Prostate gland (tissue), 2 donors: ENCODE measurements around the gene FOXP1. TPM values are rescaled to one million over a fixed set of nuclear protein-coding genes. Genes with fewer than 3 reads are reported as not detected.

Experiments used
- DNase-seq: peaks from one replicate; pipeline ENCODE4 v3.0.0-alpha.2; 2019; ENCODE audit warnings: low spot score
- H3K27ac ChIP-seq, 2 donors: fragments of 200-600 bp; sonication (generic); 2 replicates each; pipeline ENCODE4 v1.5.1; 2017 to 2019
- H3K27me3 ChIP-seq: fragments of 200-600 bp; sonication (generic); replicated peaks from 2 replicates; pipeline ENCODE4 v1.5.1; 2019; ENCODE audit not compliant: insufficient read depth
- H3K36me3 ChIP-seq, 2 donors: fragments of 200-600 bp; sonication (generic); 1 replicate in 1 of 2; 2 replicates in 1 of 2; pipeline versions ENCODE4 v1.5.1 to v1.8.1; 2017 to 2019
- H3K4me1 ChIP-seq: fragments of 200-600 bp; sonication (generic); replicated peaks from 2 replicates; pipeline ENCODE4 v1.5.1; 2019
- H3K4me3 ChIP-seq, 2 donors: fragments of 200-600 bp; sonication (generic); 2 replicates each; pipeline ENCODE4 v1.5.1; 2017 to 2019
- H3K9me3 ChIP-seq: fragments of 200-600 bp; sonication (generic); 2 replicates; pipeline ENCODE4 v1.5.1; 2017
- POLR2A ChIP-seq: fragments of 450-650 bp; IDR thresholded peaks from one replicate; pipeline ENCODE4 v1.6.1; 2016; ENCODE audit warnings: antibody characterized with exemption, mild to moderate bottlenecking
- POLR2AphosphoS5 ChIP-seq: sonication (generic); formaldehyde crosslinking; IDR thresholded peaks from one replicate; pipeline ENCODE4 v1.6.1; 2017; ENCODE audit warnings: antibody characterized with exemption
- WGBS: methylation state at CpG from one replicate; pipeline ENCODE4 v1.1.5; 2018; 5-methylcytosine and 5-hydroxymethylcytosine counted together
- intact Hi-C: fragments of 100-400 bp; cut with DNase I; formaldehyde crosslinking; loops from one replicate; pipeline ENCODE4 v1.14.2; 2022
- total RNA-seq, 2 donors: library from RNA; depleted of rRNA; stranded (reverse); fragments of >200 nt; gene quantifications; one replicate each; pipeline ENCODE4 v1.1.0, GENCODE V29; 2016
- TF ChIP-seq, protein P1 (sequence below), 4 experiments: fragments of 200-600 bp in 2 of 4; fragments of 450-650 bp in 2 of 4; sonication (generic) in 2 of 4; IDR thresholded peaks; 1 replicate in 3 of 4; 2 replicates in 1 of 4; pipeline ENCODE4 v1.5.1; 2016 to 2019; ENCODE audit warnings: antibody characterized with exemption in 4 of 4, mild to moderate bottlenecking in 2 of 4, moderate library complexity in 2 of 4

Gene FOXP1
- total RNA-seq, 2 donors from 2014 or later: 133 to 156 TPM

DNA sequence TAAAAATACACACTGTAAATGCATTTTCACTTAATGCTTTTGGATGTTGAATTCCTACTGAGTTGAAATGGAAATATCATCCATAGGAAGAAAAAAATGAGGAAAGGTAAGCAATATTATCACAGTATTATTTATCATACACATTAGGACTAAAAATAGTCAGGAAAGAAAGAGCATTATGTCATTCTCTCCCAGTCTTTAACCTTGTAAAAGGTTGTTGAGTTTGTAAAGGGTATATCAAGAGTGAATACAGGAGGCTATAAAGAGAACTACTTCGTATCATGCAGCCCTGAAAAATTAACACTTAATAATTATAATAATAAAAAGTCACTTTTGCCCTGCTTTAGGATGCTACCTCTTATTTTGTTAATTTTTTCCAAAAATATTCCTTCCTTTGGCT lies 395.8 kb downstream of the FOXP1 start:
- H3K36me3 ChIP-seq: no peaks in the 10 kb centered on the region
- no peak for TF ChIP-seq POLR2A
- TF ChIP-seq POLR2AphosphoS5: no peak
- TF ChIP-seq, protein P1, sequence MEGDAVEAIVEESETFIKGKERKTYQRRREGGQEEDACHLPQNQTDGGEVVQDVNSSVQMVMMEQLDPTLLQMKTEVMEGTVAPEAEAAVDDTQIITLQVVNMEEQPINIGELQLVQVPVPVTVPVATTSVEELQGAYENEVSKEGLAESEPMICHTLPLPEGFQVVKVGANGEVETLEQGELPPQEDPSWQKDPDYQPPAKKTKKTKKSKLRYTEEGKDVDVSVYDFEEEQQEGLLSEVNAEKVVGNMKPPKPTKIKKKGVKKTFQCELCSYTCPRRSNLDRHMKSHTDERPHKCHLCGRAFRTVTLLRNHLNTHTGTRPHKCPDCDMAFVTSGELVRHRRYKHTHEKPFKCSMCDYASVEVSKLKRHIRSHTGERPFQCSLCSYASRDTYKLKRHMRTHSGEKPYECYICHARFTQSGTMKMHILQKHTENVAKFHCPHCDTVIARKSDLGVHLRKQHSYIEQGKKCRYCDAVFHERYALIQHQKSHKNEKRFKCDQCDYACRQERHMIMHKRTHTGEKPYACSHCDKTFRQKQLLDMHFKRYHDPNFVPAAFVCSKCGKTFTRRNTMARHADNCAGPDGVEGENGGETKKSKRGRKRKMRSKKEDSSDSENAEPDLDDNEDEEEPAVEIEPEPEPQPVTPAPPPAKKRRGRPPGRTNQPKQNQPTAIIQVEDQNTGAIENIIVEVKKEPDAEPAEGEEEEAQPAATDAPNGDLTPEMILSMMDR (IDR thresholded peaks at IDR 0.05): no peak
- H3K4me3 ChIP-seq: no peak overlapping the region
- intact Hi-C loops: no loop called here
- H3K27me3 ChIP-seq: no peaks in the 10 kb centered on the region
- 97% methylated on average over 1 of the region's 1 CpG for WGBS
- DNase-seq: no peak
- no peaks in the 10 kb centered on the region for H3K9me3 ChIP-seq
- no peaks in the 10 kb centered on the region for H3K4me1 ChIP-seq
- no peak overlapping the region for H3K27ac ChIP-seq

DNA sequence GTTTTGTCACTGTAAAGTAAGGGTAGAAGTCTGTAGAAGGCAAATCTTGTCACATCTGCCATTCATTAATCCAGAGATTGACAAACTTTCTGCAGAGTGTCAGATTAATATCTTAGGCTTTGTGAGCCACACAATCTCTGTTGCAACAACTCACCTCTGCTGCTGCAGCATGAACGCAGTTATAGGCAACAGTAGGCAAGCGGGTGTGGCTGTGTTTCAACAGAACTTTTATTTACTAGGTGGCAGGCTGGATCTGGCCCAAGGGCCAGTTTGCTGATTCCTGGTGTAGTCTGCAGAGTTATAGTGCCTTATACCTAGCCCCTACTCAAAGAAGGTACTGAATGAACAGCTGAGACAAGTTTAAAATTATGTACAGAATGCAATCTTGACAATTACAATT lies 396.7 kb downstream of the FOXP1 start:
- Histone ChIP-seq H3K27ac (no peak overlapping the region), H3K9me3 (no peaks in the 10 kb centered on the region), H3K36me3 (no peaks in the 10 kb centered on the region), H3K4me1 (no peaks in the 10 kb centered on the region), H3K4me3 (no peak overlapping the region), H3K27me3 (no peaks in the 10 kb centered on the region)
- 69% methylated on average over 2 of the region's 2 CpGs for WGBS
- DNase-seq: peak; percentile 68
- intact Hi-C loops: no loop called here
- TF ChIP-seq POLR2AphosphoS5 (peak; percentile 55), POLR2A (no peak)
- TF ChIP-seq, protein P1 (IDR thresholded peaks at IDR 0.05): no peak

DNA sequence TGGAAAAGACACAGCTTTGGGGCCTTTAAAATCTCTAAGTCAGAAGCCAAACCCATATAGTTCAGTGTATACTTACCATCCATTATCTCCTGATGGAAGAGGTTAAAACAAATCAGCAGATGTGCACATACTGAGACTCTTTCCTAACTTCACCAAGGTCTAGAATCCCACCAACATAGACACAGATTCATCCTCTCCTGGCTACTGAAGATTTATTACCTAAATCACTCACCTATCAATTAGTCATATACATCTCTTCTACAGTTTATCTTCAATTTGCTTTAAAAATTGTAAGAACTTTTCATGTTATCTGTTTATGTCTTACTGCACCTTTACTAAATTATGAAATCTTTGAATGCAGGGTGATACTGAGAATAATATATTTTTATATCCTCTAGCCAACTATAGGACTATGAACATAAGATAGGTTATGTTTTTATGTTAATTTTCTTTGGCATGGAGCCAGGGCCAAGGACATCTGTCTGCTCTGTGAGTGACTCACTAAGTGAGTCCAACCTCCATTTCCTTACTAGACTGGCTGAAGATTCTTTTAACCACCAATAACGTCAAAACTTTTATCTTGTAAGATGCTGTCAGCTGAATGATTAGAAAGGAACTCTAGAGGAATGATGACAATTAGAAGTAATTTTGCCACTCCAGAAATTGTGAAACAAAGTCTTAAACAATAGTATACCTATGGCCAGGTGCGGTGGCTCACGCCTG lies 397.6 kb downstream of the FOXP1 start:
- no peak overlapping the region for H3K4me3 ChIP-seq
- no peaks in the 10 kb centered on the region for H3K4me1 ChIP-seq
- WGBS: 92% methylated on average over 3 of the region's 3 CpGs
- TF ChIP-seq POLR2A (no peak), POLR2AphosphoS5 (no peak)
- TF ChIP-seq, protein P1 (IDR thresholded peaks at IDR 0.05): no peak
- no peak for DNase-seq
- no peaks in the 10 kb centered on the region for H3K9me3 ChIP-seq
- H3K36me3 ChIP-seq: no peaks in the 10 kb centered on the region
- no peaks in the 10 kb centered on the region for H3K27me3 ChIP-seq
- intact Hi-C loops: no loop called here
- H3K27ac ChIP-seq: no peak overlapping the region

DNA sequence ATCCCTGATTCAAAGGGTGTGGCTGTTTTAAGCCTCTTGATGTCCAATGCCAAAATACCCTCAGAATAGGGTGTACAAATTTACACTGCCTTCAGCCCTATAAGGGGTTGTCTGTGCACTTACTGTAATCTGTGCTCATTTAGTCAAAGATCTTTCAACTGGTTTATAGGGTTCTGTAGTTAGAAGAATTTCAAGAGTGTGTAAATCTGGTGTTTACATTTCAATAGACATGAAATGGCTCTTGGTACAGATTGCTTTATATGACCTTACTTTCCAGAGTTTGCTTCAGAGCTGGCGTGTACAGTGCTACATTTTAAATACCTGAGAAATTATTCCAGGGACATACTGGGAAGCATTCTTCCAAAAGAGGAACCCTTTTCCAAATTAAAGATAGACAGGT lies 399.3 kb downstream of the FOXP1 start:
- Histone ChIP-seq H3K9me3 (no peaks in the 10 kb centered on the region), H3K27me3 (no peaks in the 10 kb centered on the region), H3K36me3 (no peaks in the 10 kb centered on the region), H3K4me1 (no peaks in the 10 kb centered on the region), H3K27ac (no peak overlapping the region), H3K4me3 (no peak overlapping the region)
- TF ChIP-seq POLR2A (no peak), POLR2AphosphoS5 (no peak)
- TF ChIP-seq, protein P1 (IDR thresholded peaks at IDR 0.05): no peak
- 88% methylated on average over 1 of the region's 1 CpG for WGBS
- intact Hi-C loops: no loop called here
- no peak for DNase-seq

DNA sequence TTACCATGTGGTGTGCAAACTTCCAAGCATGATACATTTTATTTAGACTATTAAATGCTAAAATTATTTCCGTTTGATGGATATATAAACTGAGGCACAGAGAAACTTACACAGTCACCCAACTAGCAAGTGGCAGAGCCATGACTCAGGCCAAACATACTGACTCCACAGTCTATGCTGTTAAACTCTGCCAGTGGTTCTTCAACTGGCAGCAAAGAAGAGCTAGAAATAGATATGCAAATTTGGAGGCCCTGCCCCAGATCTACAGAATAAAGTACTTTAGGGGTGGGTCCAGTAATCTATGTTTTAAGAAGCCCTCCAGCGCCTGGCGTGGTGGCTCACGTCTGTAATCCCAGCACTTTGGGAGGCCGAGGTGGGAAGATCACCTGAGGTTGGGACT lies 400.0 kb downstream of the FOXP1 start:
- intact Hi-C loops: no loop called here
- Histone ChIP-seq H3K9me3 (no peaks in the 10 kb centered on the region), H3K36me3 (no peaks in the 10 kb centered on the region), H3K27me3 (no peaks in the 10 kb centered on the region), H3K4me1 (no peaks in the 10 kb centered on the region), H3K4me3 (no peak overlapping the region), H3K27ac (no peak overlapping the region)
- TF ChIP-seq POLR2A: no peak
- TF ChIP-seq, protein P1 (IDR thresholded peaks at IDR 0.05): no peak
- no peak for TF ChIP-seq POLR2AphosphoS5
- 95% methylated on average over 5 of the region's 5 CpGs for WGBS
- no peak for DNase-seq
